DMS79 treated with DMSO at 0.1 percent for 48 hours (cell line): Measurements from ENCODE around the gene FAM53A.
"Not testable (repeated sequence)": the region's sequence is repeated elsewhere in the genome, so short reads cannot be mapped to it uniquely, and the experiment has no call there.

Experiments
- DNase-seq: peaks from one replicate; lab custom pipeline; 2025; lab: John Stamatoyannopoulos, UW

FAM53A gene

DNA sequence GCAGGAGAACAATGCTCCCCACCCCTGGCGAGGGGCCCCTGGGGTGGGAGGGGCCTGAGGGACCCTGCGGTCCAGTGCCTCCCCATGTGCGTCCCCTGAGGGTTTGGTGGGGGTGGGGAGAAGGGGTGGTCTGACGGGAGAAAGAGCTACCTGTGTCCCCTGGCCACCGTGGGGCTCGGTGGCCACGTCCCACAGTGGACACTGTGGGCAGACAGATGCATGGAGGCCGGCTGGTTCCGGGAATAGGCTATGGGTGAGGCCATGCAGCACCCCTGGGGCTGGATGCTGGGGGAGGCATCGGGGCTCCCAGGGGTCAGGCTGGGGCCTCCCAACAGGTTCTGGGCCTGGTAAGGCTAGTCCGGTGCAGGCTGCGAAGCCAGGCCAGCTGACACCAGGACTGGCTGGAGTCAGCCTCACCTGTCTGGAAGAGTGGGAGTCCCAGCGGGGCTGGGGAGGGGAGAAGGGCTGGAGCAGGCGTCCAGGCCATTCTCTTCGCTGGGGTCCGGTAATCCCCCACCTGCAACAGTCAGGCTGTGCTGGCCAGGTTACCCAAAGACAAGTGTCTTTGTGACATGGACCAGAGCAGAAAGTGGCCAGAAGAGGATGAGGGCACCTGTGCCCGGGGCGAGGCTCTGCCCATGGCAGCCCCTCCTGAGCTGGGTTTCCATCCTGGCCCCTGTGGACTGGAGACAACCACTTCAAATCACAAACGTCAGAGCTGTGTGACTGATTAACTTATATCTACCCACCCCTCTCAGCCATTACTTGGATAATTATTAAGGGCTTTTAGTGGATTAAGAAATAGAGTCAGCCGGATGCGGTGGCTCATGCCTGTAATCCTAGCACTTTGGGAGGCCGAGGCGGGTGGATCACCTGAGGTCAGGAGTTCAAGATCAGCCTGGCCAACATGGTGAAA, 1.4 kb upstream of the FAM53A start:
- DNase-seq, result no peak

DNA sequence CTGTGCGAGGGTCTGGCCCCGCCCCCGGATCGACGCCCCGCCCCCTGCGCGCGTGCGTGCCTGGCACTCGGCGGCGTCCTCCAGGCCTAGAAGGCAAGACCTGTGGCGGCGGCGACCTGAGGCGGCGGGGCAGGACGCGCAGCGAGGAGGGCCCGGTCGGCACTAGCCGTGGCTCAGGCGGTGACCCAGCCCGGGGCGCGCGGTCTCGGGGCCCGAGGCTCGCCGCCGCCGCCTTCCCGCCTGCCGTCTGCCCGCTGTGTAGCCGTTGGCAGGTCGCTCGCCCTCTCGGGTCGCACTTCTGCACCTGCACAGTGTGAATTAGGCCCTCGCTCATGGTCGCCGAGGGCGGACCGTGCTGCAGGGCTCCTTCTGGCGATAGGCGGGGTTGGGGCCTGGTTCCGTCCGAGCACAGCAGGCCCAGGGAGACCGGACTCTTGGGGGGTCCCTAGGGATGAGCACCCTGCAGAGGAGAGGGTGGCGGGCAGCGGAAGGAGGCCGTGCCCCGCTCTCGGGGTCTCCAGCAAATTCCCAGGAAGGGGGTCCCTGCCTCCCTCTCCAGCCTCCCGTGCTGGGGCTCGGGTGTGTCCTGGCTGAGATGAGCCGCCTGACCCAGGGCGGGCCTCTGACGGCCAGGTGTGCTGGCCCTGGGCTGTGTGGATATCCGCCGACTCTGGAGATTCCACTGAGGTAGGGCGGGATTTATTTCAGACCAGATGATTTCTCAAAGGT, 557 bp upstream of the FAM53A start:
- DNase-seq, result no peak

DNA sequence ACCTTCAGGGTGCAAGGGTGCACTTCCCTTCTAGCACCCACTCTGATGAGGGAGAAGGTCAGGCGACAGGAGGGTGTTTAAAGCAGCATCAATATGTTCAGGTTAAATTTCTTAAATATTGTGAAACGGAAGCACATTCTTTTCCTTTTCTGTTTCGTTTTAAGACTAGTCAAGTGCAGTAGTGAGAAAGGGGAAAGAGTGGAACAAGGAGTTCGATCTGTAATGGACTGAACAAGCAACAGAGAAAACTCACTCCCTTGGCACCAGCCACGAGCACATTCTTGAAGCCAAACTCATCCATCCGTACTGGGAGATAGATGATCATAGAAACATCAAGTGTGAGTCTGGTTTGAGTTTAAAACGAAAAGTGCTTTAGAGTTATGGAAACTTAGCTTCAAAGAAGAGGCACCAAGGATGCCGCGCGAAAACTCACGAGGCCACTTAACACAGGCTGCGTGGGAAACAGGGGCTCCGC, 815 bp downstream of the FAM53A start:
- DNase-seq, result no peak

DNA sequence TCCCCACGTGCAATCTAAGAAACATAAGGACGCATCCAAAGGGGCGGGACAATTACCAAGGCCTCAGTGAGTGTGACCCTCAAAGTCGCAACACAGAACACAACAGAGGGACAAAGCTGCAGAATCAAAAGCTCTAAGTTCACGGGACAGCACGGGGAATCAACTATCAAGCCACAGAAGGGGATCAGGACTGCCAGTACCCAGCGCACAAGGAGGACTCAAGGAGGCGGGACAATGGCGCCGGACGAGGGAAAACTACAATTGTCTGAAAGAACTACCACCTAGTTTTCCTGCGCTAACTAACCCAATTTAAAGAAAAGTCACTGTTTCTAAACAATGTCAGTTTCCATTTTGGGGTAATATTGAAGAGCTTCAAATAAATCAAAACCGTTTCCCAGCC, 1.3 kb downstream of the FAM53A start:
- DNase-seq, result no peak

DNA sequence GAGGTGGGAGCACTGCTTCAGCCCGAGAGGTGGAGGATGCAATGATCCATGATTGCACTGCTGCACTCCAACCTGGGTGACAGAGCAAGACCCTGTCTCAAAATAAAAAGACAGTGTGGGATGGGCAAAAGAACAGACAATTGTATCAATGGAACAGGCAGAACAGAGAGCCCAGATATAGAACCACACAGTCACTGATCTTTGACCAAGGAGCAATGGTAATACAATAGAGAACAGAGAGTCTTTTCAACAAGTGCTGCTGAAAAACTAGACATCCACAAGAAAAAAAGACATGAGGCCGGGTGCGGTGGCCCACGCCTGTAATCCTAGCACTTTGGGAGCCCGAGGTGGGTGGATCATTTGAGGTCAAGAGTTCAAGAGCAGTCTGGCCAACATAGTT, 5.9 kb downstream of the FAM53A start:
- DNase-seq, result no peak

DNA sequence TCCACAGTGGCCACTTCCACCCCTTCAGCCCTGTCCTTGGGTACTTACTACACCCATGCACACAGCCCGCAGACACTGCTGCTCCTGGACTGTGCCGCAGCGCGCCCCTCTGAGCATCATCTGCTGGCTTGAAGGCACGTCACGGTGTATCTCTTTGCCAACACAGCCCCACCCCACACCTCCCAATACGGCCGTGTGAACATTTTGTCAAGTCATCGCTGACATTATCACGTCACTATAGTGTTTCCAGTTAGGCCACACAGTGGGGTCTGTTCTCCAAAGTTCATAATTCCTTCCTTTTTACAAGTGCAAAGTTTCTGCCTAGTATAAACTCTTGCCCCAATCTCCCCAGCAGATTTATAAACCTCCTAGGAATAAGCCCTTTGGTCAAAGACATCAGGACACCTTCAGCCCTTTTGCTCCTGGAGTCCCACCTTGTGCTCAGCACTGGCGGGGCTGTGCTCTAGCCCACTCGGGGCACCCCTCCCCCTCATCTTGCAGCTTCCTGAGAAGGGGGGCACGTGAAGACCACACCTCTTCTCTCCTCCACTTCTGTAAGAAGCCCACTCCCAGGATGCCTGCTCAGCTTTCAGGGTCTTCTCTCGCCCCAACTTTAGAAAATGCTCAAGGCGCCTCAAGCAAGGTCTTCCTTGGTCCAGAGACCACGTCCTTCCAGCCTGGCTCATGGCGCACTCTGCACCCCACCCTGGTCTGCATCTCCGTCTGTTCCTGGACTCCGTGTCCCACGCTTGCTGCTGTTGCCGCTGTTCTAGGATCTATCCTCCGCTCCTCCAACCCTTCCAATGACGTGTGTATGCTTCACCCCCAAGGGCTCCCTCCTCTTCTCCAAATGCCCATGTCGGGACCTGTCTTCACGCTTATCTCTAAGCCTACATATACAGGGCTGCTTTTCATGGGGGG, 7.2 kb downstream of the FAM53A start:
- DNase-seq, result no peak

DNA sequence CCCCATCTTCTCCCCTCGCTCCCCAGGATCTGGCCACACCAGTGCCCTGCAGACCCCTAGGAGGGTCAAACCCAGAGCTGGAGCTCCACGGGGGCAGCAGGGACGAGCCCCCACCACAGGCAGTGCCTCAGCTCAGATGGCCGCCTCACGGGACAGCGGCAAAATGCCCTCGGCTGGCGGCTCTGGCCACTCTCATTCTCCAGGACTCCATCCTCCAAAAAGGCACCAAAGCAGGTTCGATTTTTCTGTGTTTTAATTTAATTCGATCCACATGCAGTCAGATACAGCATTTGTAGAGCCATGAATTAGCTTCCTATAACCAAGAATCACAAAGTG, 8.3 kb downstream of the FAM53A start:
- no peak for DNase-seq

DNA sequence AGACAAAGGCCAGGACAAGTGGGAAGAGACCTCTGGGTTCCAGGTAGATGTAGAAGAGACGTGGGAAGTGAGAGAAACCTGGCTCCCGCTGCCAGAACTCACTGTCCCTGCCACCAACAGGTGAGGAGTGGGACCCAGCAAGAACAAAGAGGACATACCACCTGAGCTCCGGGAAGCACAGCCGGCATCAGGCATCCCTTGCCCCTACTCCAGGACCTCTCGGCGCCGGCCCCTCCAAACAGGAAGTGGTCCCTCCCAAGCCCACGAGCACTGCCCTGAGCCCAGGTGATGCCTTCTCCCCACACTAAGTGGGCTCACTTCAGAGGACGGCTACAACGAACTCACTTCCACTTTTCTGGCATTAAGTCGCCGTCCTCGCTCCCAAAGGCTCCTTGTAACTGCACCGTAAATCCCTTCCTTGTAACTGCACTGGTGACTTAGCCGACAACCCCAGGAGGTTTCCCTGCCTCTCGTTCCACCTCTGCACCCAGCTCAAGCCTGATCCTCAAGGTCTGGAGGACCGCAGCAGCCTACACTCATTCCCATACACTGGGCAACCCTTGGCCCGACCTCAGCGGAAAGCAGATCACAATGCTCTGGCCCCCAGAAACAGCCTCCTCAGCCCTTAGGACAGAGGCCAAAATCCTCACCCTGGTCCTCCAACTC, 8.8 kb downstream of the FAM53A start:
- DNase-seq, result no peak

DNA sequence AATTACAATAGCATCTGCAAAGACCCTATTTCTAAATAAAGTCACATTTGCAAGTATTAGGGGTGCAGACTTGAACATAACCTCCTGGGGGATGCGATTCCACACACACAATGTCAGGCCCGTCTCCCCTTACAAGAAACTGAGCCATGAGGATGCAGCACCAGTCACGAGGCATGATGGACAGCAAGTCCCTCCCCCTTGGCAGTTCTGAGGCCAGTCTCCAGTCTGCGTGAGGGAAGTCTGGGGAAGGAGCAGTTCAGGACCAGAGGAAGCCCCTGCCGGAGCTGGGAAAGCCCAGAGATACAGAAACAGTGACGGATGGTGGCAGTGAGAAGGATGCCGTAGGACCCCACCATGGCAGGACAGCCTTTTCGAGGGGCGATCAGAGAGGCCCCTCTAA, 9.4 kb downstream of the FAM53A start:
- no peak for DNase-seq

DNA sequence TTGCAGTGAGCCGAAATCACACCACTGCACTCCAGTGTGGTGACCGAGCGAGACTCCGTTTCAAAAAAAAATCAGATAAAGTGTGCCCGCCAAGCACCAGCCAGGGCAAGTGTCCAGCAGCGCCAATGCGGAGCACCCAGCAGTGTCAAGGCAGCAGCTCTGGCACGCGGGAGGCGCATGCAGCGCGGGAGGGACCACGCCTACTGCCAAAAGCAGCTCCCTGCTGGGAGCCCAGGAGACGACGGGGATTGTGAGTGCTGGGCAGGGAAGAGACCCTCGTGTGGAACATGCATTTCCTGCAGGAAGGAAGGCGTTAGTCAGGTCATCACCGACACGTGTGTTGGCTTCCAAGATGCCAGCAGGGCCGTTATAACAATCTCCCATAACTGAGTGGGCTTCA, 10.4 kb downstream of the FAM53A start:
- DNase-seq, result no peak

DNA sequence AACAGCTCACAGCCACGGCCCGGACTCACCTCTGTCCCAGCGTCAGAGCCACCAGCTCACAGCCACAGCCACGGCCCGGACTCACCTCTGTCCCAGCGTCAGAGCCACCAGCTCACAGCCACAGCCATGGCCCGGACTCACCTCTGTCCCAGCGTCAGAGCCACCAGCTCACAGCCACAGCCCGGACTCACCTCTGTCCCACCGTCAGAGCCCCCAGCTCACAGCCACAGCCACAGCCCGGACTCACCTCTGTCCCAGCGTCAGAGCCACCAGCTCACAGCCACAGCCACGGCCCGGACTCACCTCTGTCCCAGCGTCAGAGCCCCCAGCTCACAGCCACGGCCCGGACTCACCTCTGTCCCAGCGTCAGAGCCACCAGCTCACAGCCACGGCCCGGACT, 13.1 kb downstream of the FAM53A start:
- DNase-seq, result not testable (repeated sequence)

DNA sequence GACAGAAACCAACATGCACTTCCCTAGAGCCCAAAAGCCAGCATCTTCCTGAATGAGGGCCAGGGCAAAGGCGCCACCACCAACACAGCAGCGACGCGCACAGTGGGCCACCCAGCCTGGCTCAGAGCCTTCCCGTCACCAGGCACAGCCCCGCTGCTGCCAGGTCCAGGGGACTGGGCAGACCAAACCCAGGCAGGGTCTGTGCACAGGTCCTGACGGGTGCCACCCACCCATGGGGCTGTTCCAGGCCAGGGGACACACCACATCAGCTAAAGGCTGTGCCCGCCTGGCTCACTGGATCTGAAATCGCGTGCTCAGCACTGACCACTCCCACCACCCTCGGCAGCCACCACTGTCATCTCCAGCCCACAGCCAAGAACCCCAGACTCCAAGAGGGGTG, 13.8 kb downstream of the FAM53A start:
- DNase-seq, result no peak

DNA sequence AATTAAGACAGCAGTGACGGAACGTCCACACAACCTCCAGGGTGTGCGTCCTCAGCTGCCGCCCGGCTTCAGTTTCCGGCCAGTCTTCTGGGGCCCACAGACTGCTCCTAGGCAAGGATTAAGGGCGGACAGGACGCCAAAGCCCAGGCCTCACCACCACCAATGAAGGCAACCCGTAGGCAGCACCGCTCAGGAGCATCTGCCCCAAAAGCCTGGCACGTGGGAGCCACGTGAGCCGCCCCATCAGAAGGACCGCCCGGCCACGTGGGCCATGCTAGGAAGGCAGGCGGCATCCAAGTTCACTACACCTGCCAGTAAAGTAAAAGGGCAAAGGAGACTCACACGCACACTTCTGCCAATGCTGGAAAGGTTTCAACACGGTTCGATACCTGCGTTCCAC, 14.3 kb downstream of the FAM53A start:
- DNase-seq, result no peak

DNA sequence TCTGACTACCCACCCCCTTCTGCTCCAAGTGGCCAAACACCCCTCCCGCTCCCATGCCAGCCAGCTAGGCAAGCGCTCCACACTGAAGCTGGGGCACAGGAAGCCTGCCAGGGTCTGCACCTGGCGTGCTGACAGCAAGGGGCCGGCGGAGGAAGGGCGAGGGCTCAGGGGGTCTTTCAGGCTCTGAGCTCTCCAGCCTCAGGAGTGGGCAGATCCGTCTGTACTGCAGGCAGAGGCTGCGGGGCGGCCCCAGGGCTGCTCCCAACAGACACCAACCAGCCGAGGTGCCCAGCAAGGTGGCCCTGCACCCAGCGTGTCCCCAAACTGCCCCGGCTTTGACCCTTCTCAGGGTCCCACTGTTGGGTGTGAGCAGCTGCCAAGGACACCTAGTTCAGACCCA, 14.8 kb downstream of the FAM53A start:
- no peak for DNase-seq

DNA sequence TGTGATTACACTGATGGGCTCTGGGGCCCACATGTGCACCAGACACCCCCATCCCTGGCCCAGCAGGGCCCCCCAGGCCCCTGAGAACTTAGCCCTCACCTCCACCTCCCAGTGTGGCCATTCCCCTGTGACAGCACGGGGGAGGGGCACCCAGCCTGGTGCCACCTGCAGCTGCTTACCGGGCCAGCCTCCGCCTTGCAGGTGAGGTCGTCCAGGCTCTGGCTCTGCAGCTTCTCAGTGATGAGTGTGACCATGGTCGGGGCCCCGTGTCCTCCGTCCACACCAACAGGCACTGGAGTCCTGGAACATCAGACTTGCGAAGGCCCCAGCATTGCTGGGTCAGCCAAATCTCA, 15.6 kb downstream of the FAM53A start:
- no peak for DNase-seq

DNA sequence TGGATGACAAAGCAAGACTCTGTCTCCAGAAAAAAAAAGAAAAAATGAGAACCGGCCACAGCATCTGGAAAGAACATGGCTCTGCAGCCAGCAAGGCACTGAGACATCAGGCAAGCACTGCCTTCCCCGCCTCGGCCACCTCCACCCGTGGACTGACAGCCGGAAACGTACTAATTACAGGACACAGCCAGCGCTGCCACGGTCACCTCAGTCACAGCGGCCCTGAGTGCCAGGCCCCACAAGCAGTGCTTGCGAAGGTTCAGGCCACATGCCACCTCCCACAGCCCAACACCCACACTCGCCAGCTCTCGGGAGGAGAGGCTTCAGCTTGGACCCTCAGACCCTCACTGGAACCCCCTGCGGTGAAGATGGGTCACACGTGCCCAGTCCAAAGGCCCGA, 16.8 kb downstream of the FAM53A start:
- DNase-seq, result no peak

DNA sequence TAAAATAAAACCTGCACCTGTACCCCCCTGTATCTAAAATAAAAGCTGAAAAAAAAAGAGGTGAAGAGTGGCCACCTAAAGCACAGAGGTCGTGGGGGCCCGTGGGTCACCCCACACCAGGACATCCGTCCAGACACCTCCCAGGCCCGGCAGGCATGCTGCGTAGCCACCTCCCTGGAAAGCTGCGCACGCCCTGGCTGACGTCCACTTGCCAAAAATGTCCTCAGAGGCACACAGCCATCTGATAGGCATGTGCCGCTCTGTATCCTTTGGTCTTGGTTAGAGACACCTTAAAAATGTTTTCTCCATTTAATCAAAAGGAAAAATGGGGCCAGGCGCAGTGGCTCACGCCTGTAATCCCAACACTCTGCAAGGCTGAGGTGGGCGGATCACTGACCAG, 17.7 kb downstream of the FAM53A start:
- DNase-seq, result no peak

DNA sequence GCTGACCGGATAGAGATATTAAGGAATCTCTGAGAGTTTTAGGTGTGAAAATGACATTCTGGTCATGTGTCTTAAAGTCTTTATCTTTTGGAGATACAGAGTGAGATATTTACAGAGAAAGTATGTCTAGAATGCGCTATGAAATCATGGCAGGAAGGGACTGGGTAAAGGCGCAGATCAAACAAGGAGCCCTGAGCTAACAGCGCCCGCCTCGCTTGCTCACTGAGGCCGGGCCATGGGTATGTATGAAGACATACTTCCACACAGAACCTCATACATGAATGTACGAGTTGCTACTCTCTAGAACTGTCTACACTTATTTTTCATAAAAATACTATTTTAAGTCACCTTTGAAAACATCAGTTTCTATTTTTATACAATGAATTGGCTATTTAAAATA, 20.0 kb downstream of the FAM53A start:
- DNase-seq, result no peak

DNA sequence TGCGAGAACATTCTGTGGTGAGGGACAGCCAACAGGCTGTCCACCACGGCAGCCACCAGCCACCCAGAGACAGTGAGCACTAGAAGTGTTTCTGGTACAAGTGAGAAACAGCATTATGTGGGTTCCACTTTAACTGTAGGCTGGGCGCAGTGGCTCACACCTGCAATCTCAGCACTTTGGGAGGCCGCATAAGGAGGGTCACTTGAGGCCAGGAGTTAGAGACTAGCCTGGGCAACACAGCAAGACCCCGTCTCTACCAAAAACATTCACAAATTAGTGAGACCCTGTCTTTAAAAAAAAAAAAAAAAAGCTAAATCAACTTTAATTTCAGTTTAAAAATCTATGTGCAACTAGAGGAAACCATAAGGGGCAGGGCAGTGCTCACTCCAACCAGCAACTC, 20.6 kb downstream of the FAM53A start:
- no peak for DNase-seq

DNA sequence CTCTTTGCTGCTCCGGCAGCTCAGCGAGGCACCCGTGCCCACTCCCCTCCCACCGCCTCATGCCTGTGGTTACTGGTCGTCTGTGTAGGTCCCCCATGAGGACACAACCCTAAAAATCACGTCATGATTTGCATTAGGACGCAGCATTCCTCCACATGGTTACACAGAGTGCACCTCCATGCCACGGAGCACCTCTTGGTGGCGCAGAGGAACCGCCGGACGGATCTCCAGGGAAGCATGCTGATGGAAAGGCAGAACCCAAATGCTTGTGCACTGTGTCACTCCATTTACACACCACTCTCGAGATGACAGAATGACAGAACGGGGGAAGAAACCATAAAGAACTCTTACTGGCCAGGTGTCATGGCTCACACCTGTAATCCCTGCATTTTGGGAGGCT, 22.4 kb downstream of the FAM53A start:
- DNase-seq, result no peak

DNA sequence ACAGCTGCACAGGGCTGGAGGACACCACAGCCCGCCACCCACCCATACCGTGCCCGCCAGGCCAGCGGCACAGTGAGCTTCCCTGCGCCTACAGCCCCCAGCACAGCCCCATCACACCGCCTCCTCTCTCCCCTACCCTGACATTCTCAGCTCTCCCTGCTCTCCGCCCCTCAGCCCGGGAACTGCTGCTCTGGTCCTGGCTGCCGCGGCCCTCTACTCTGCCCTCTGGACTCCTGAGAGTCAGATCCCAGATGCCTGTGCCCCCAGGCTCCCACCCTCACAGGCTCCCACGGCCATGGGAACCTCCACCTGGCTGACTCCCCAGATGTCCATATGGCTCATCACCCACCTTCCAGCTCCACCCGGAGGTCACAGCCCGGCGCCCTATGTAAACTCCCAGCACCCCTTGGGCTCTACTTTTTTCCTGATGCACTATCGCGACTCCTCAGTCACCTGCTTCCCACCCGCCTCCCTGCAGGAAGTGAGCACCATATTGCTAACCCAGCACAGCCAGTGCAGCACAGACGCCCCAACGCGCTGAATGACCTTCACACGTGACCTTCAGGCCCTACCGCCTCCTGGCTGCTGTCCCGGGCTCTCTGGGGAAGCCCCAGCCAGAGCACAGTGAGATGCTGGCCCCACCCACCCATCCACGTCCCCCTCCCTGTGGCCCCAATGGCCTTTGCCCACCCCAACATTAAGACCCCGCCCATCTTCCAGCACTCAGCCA, 23.0 kb downstream of the FAM53A start:
- no peak for DNase-seq
